DND-41 (cell line): ENCODE data around the gene MYG1.

Source experiments
- ATAC-seq: fragments of 200-7000 bp; cut with Tn5 transposase; 3 replicates; pipeline ENCODE4 v1.9.1; 2021; ENCODE audit warnings: low read depth; ENCODE audit not compliant: insufficient read depth
- DNase-seq: peaks from one replicate; pipeline ENCODE4 v3.0.0-alpha.2; 2020
- H2AFZ ChIP-seq: 2 replicates; pipeline ENCODE4 v1.6.0; 2012; ENCODE audit warnings: low read depth, low read length
- H3K27ac ChIP-seq: 2 replicates; pipeline ENCODE4 v1.5.1; 2012; ENCODE audit warnings: low read length, inconsistent platforms
- H3K27me3 ChIP-seq: fragments of 200-600 bp; sonication (generic); 2 replicates; pipeline ENCODE4 v1.6.0; 2012; ENCODE audit warnings: low read length, mild to moderate bottlenecking, inconsistent platforms; ENCODE audit not compliant: insufficient read depth, poor library complexity
- H3K36me3 ChIP-seq: 2 replicates; pipeline ENCODE4 v1.5.1; 2012; ENCODE audit warnings: low read length, inconsistent platforms; ENCODE audit not compliant: insufficient read depth
- H3K4me1 ChIP-seq: 2 replicates; pipeline ENCODE4 v1.5.1; 2012; ENCODE audit warnings: mild to moderate bottlenecking, low read length; ENCODE audit not compliant: insufficient read depth
- H3K4me2 ChIP-seq: 2 replicates; pipeline ENCODE4 v1.6.0; 2012; ENCODE audit warnings: mild to moderate bottlenecking, moderate library complexity, low read length, inconsistent platforms; ENCODE audit not compliant: insufficient read depth
- H3K4me3 ChIP-seq, 2 experiments: fragments of 200-600 bp in 1 of 2; shearing (Covaris generic) in 1 of 2; 2 replicates each; pipeline ENCODE4 v1.5.1; 2012 to 2016; ENCODE audit warnings: inconsistent platforms in 2 of 2, low read length in 2 of 2, mild to moderate bottlenecking in 2 of 2, low read depth in 1 of 2, moderate library complexity in 1 of 2
- H3K79me2 ChIP-seq: 2 replicates; pipeline ENCODE4 v1.6.0; 2012; ENCODE audit warnings: low read length, inconsistent platforms; ENCODE audit not compliant: insufficient read depth
- H3K9ac ChIP-seq: 2 replicates; pipeline ENCODE4 v1.6.0; 2012; ENCODE audit warnings: low read depth, mild to moderate bottlenecking, inconsistent platforms, low read length, moderate library complexity
- H3K9me3 ChIP-seq: 2 replicates; pipeline ENCODE4 v1.5.1; 2012; ENCODE audit warnings: low read length, moderate library complexity, mild to moderate bottlenecking, inconsistent platforms; ENCODE audit not compliant: insufficient read depth, severe bottlenecking
- H4K20me1 ChIP-seq: 2 replicates; pipeline ENCODE4 v1.6.0; 2012; ENCODE audit warnings: low read length; ENCODE audit not compliant: insufficient read depth
- EZH2 ChIP-seq: IDR thresholded peaks from 3 replicates; pipeline ENCODE4 v1.6.1; 2012; ENCODE audit warnings: borderline replicate concordance, low read depth, mild to moderate bottlenecking, moderate library complexity, low read length, inconsistent platforms; ENCODE audit not compliant: severe bottlenecking
- TF ChIP-seq, protein P1 (sequence below): IDR thresholded peaks from 2 replicates; pipeline ENCODE4 v1.5.1; 2012; ENCODE audit warnings: borderline replicate concordance, low read length, moderate library complexity, mild to moderate bottlenecking; ENCODE audit not compliant: poor library complexity, severe bottlenecking; ENCODE audit errors: extremely low read depth

The MYG1 gene

DNA sequence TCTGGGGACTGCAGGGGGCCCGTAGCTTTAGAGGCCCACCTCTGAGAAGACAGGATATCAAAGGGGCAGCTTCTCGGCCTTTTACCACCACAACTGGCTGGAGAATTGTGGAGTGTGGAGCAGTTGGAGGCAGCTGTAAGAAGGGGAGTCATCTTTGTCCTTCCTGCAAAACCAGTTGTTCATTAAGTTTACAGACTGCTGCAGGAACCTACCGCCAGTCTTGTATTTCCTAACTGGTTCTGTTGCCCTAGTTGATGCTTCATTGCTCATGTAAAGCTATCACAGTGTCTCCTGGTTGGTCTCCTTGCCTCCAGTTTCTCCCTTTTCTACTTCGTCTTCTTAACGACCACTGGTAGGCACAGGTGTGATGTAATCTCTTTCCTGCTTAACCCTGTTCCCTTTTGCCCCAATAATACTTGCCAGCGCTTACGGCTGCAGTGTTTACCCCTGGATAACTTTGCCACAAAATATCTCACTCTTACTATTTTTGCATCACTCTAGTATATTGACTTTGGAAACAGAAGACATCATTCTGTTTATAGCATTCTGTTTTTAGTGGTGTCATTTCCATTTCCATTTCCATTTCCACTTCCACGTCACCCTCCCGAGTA is 19.5 kb upstream of the MYG1 start:
- H3K36me3 ChIP-seq, result peaks cover 95% of the 10 kb centered on the region
- H3K4me2 ChIP-seq, result no peak overlapping the region
- DNase-seq (no peak), ATAC-seq (no peak)
- H3K4me3 ChIP-seq, result no peak overlapping the region
- H3K9me3 ChIP-seq, result no peaks in the 10 kb centered on the region
- no peak overlapping the region for H3K27ac ChIP-seq
- no peaks in the 10 kb centered on the region for H3K4me1 ChIP-seq
- TF ChIP-seq, protein P1, sequence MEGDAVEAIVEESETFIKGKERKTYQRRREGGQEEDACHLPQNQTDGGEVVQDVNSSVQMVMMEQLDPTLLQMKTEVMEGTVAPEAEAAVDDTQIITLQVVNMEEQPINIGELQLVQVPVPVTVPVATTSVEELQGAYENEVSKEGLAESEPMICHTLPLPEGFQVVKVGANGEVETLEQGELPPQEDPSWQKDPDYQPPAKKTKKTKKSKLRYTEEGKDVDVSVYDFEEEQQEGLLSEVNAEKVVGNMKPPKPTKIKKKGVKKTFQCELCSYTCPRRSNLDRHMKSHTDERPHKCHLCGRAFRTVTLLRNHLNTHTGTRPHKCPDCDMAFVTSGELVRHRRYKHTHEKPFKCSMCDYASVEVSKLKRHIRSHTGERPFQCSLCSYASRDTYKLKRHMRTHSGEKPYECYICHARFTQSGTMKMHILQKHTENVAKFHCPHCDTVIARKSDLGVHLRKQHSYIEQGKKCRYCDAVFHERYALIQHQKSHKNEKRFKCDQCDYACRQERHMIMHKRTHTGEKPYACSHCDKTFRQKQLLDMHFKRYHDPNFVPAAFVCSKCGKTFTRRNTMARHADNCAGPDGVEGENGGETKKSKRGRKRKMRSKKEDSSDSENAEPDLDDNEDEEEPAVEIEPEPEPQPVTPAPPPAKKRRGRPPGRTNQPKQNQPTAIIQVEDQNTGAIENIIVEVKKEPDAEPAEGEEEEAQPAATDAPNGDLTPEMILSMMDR, result no peak
- TF ChIP-seq EZH2, result no peak
- no peak overlapping the region for H3K9ac ChIP-seq
- no peaks in the 10 kb centered on the region for H4K20me1 ChIP-seq
- no peak overlapping the region for H2AFZ ChIP-seq
- H3K79me2 ChIP-seq, result no peaks in the 10 kb centered on the region
- no peaks in the 10 kb centered on the region for H3K27me3 ChIP-seq

DNA sequence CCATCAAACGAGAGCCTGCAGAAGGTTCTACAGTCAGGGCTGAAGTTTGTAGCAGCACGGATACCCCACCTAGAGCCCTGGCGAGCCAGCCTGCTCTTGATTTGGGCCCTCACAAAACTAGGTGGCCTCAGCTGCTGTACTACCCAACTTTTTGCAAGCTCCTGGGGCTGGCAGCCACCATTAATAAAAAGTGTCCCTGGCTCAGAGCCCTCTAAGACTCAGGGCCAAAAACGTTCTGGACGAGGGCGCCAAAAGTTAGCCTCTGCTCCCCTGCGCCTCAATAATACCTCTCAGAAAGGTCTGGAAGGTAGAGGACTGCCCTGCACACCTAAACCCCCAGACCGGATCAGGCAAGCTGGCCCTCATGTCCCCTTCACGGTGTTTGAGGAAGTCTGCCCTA is 13.0 kb upstream of the MYG1 start:
- Histone ChIP-seq H3K27ac (no peak overlapping the region), H3K4me3 (no peak overlapping the region), H3K4me1 (no peaks in the 10 kb centered on the region), H3K79me2 (no peaks in the 10 kb centered on the region), H2AFZ (no peak overlapping the region), H3K9me3 (no peaks in the 10 kb centered on the region), H3K4me2 (no peak overlapping the region), H4K20me1 (no peaks in the 10 kb centered on the region), H3K9ac (no peak overlapping the region), H3K27me3 (no peaks in the 10 kb centered on the region), H3K36me3 (peaks cover 84% of the 10 kb centered on the region)
- TF ChIP-seq EZH2, result no peak
- TF ChIP-seq, protein P1, result no peak
- no peak for DNase-seq
- no peak for ATAC-seq

DNA sequence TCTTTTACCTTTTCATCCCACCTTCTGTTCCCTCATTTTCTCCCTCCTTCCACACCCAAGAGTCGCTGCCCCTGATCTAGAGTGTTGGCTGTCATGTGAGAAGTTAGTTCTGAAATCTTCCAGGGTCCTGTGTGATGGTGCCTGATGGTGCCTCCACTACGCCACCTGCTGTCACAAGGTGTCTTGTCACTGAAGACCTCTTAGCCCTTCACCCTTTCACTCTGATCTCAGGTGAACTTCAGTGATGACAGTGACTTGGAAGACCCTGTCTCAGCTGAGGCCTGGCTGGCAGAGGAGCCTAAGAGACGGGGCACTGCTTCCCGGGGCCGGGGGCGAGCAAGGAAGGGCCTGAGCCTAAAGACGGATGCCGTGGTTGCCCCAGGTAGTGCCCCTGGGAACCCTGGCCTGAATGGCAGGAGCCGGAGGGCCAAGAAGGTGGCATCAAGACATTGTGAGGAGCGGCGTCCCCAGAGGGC is 11.7 kb upstream of the MYG1 start:
- no peak overlapping the region for H3K27ac ChIP-seq
- peaks cover 84% of the 10 kb centered on the region for H3K36me3 ChIP-seq
- H3K79me2 ChIP-seq, result no peaks in the 10 kb centered on the region
- no peak overlapping the region for H3K4me2 ChIP-seq
- DNase-seq (peak; percentile 72), ATAC-seq (peak; percentile 90)
- TF ChIP-seq, protein P1, result peak; percentile 86
- no peak for TF ChIP-seq EZH2
- H2AFZ ChIP-seq, result no peak overlapping the region
- no peak overlapping the region for H3K9ac ChIP-seq
- no peaks in the 10 kb centered on the region for H3K27me3 ChIP-seq
- H3K4me1 ChIP-seq, result no peaks in the 10 kb centered on the region
- no peaks in the 10 kb centered on the region for H4K20me1 ChIP-seq
- no peak overlapping the region for H3K4me3 ChIP-seq
- H3K9me3 ChIP-seq, result no peaks in the 10 kb centered on the region
